22Rv1 (cell line): ENCODE results near the gene ZNF582.

ENCODE experiments used
- ZFX ChIP-seq: fragments of 450-650 bp; IDR thresholded peaks from 2 replicates; pipeline ENCODE4 v1.6.1; 2017; ENCODE audit warnings: antibody characterized with exemption, borderline replicate concordance
- TF ChIP-seq, protein P1 (sequence below): fragments of 450-650 bp; IDR thresholded peaks from 2 replicates; pipeline ENCODE4 v1.5.1; 2017; ENCODE audit warnings: mild to moderate bottlenecking

DNA sequence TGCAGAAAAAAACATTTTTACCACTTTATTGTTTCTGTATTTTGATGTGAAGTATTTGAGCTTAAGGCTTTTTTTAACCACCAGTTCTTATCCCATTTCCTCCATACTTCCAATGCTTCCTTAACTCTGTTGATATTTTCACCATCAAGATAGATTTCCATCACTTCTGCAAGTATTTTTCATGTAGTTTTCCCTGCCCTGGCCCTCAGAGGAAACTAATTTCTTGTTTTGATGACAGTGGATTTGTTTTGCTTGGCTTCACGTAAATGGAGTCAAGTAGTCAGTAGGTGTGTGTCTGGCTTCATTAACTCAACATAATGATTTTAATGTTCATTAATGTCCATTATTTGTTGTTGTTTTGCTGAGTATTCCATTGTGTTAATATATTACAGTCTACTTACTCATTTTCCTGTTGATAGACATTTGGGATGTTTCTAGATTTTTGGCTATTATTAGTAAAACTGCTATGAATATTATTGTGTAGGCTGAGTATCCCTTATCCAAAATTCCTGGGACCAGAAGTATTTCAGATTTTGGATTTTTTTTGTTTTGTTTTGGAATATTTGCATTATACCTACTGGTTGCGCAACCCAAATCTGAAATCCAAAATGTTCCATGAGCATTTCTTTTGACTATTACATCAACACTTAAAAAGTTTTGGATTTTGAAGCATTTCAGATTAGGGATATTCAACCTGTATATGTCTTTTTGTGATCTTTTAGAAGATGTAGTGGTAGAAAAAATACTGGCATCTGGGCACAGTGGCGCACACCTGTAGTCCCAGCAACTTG is 23.3 kb downstream of the ZNF582 start:
- TF ChIP-seq, protein P1, sequence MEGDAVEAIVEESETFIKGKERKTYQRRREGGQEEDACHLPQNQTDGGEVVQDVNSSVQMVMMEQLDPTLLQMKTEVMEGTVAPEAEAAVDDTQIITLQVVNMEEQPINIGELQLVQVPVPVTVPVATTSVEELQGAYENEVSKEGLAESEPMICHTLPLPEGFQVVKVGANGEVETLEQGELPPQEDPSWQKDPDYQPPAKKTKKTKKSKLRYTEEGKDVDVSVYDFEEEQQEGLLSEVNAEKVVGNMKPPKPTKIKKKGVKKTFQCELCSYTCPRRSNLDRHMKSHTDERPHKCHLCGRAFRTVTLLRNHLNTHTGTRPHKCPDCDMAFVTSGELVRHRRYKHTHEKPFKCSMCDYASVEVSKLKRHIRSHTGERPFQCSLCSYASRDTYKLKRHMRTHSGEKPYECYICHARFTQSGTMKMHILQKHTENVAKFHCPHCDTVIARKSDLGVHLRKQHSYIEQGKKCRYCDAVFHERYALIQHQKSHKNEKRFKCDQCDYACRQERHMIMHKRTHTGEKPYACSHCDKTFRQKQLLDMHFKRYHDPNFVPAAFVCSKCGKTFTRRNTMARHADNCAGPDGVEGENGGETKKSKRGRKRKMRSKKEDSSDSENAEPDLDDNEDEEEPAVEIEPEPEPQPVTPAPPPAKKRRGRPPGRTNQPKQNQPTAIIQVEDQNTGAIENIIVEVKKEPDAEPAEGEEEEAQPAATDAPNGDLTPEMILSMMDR, result no peak
- TF ChIP-seq ZFX, result no peak
